Measurements from ENCODE around the gene PGAP6.
"Not testable (repeated sequence)": the region's sequence is repeated elsewhere in the genome, so short reads cannot be mapped to it uniquely, and the experiment has no call there.

The PGAP6 gene

GRCh38 chr16:381789-382717 lies at the start of gene PGAP6:
Gene PGAP6 (minus strand): TSS chr16:381978. CDS start chr16:381821, 157 bp downstream.
- DNase-seq (ENCODE audit: low read depth in 2 of 2): peak; percentile 55 to 71

- no peak for DNase-seq (ENCODE audit: low read depth in 2 of 2)
Observed at GRCh38 chr16:430904-431303, 49.1 kb upstream of the PGAP6 start.

GRCh38 chr16:427250-427649 lies 45.5 kb upstream of the PGAP6 start:
- no peak for DNase-seq (ENCODE audit: low read depth in 2 of 2)

- no peak for DNase-seq (ENCODE audit: low read depth in 2 of 2)
Observed at GRCh38 chr16:426906-427249, 45.1 kb upstream of the PGAP6 start.

GRCh38 chr16:426115-426905 lies 44.5 kb upstream of the PGAP6 start:
- DNase-seq (ENCODE audit: low read depth in 2 of 2): no peak

GRCh38 chr16:425740-426114 lies 43.9 kb upstream of the PGAP6 start:
- DNase-seq (ENCODE audit: low read depth in 2 of 2): peak; percentile 8 to 43

- DNase-seq (ENCODE audit: low read depth in 2 of 2): peak; percentile 71 to 88
Observed at GRCh38 chr16:425082-425718, 43.4 kb upstream of the PGAP6 start, which contains the start of gene RAB11FIP3. Gene RAB11FIP3 (plus strand): TSS chr16:425649. CDS start chr16:426007, 358 bp downstream.

GRCh38 chr16:424623-425081 lies 42.9 kb upstream of the PGAP6 start:
- DNase-seq (ENCODE audit: low read depth in 2 of 2): no peak

GRCh38 chr16:424033-424622 lies 42.4 kb upstream of the PGAP6 start:
- no peak for DNase-seq (ENCODE audit: low read depth in 2 of 2)

GRCh38 chr16:422179-422578 lies 40.4 kb upstream of the PGAP6 start:
- not testable (repeated sequence) for DNase-seq (ENCODE audit: low read depth in 2 of 2)

- not testable (repeated sequence) for DNase-seq (ENCODE audit: low read depth in 2 of 2)
Observed at GRCh38 chr16:415170-415498, 33.4 kb upstream of the PGAP6 start.

GRCh38 chr16:414395-415169 lies 32.8 kb upstream of the PGAP6 start:
- DNase-seq (ENCODE audit: low read depth in 2 of 2): no peak

- DNase-seq (ENCODE audit: low read depth in 2 of 2): no peak
Observed at GRCh38 chr16:411576-412265, 29.9 kb upstream of the PGAP6 start.

GRCh38 chr16:410516-411178 lies 28.9 kb upstream of the PGAP6 start:
- DNase-seq (ENCODE audit: low read depth in 2 of 2): no peak

GRCh38 chr16:407253-407652 lies 25.5 kb upstream of the PGAP6 start:
- no peak for DNase-seq (ENCODE audit: low read depth in 2 of 2)

GRCh38 chr16:405548-406506 lies 24.0 kb upstream of the PGAP6 start:
- DNase-seq (ENCODE audit: low read depth in 2 of 2): no peak

- no peak for DNase-seq (ENCODE audit: low read depth in 2 of 2)
Observed at GRCh38 chr16:404971-405486, 23.3 kb upstream of the PGAP6 start.
